GM19193 (cell line): ENCODE data around the gene DKK3.

Experiments
- POLR2A ChIP-seq: IDR thresholded peaks from 4 replicates; pipeline ENCODE4 v1.6.1; 2011; ENCODE audit not compliant: insufficient read depth, insufficient read length; ENCODE audit errors: extremely low read depth

The DKK3 gene

GRCh38 chr11:12017865-12018453 is 9.5 kb upstream of the DKK3 start:
- TF ChIP-seq POLR2A, result no peak

- TF ChIP-seq POLR2A, result no peak
Measured at GRCh38 chr11:12017243-12017678, 8.8 kb upstream of the DKK3 start.

- TF ChIP-seq POLR2A, result no peak
Measured at GRCh38 chr11:12016246-12016645, 7.8 kb upstream of the DKK3 start.

GRCh38 chr11:12015486-12015885 is 7.1 kb upstream of the DKK3 start:
- no peak for TF ChIP-seq POLR2A

GRCh38 chr11:12013781-12014180 is 5.4 kb upstream of the DKK3 start:
- no peak for TF ChIP-seq POLR2A

GRCh38 chr11:12009617-12010321 is 1.3 kb upstream of the DKK3 start:
- TF ChIP-seq POLR2A, result no peak

- TF ChIP-seq POLR2A, result no peak
Measured at GRCh38 chr11:12008790-12009616, 577 bp upstream of the DKK3 start.

- no peak for TF ChIP-seq POLR2A
Measured at GRCh38 chr11:12007230-12007593, 1.2 kb downstream of the DKK3 start.

- no peak for TF ChIP-seq POLR2A
Measured at GRCh38 chr11:12006552-12007229, 1.7 kb downstream of the DKK3 start.

- no peak for TF ChIP-seq POLR2A
Measured at GRCh38 chr11:12005476-12005875, 3.0 kb downstream of the DKK3 start.

- TF ChIP-seq POLR2A, result no peak
Measured at GRCh38 chr11:12005061-12005460, 3.4 kb downstream of the DKK3 start.

GRCh38 chr11:12003815-12004214 is 4.6 kb downstream of the DKK3 start:
- TF ChIP-seq POLR2A, result no peak

GRCh38 chr11:12003336-12003735 is 5.1 kb downstream of the DKK3 start:
- TF ChIP-seq POLR2A, result no peak

GRCh38 chr11:12001186-12001585 is 7.2 kb downstream of the DKK3 start:
- TF ChIP-seq POLR2A, result no peak

GRCh38 chr11:11998091-11998781 is 10.2 kb downstream of the DKK3 start:
- TF ChIP-seq POLR2A, result no peak

GRCh38 chr11:11997049-11997322 is 11.4 kb downstream of the DKK3 start:
- TF ChIP-seq POLR2A, result no peak
